HG02623 (cell line): Measurements from ENCODE around the gene RPS4Y1.
A peak's percentile ranks its signal among the peaks of the same experiment; 100 is the strongest.

Experiments
- ATAC-seq: cut with Tn5 transposase; IDR thresholded peaks from one replicate; pipeline ENCODE4 v1.9.1; 2021; ENCODE audit warnings: moderate library complexity; ENCODE audit not compliant: unreplicated experiment

The RPS4Y1 gene

DNA sequence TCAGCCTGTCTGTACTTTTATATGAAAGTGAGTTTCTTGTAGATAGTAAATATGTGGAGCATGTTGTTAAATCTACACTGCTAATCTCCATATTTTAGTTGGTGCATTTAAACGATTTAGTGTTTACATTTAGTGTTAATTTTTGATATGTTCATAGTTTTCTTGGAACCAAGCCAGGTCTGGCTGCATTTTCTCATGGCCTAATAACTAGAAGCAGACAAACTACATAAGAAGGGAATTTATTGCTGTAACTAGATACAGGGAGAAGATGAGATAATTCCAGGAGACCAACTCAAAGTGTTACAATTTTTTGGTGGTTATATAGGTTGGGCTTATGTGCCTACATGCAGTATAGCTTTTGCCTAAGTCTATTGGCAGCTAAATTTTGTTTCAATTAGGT is 32.8 kb downstream of the RPS4Y1 start:
- ATAC-seq: no peak

DNA sequence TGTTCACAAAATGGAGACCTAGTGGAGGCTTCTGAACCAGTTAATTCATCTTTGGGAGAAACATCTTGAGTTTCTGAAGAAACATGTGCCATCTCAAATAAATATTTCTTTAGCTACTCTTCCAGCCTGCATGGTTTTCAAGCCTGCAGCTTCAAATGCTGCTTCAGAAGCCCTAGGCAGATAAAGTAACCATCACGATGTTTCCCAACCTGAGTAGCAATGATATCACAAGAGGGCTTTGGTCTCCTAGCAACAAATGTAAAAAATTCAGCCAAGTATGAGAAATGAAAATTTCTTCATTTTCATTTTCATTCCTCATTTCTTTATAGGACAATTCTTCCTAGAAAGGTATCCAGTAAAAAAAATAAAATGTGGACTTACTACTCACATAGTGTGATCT is 42.2 kb downstream of the RPS4Y1 start:
- no peak for ATAC-seq

- no peak for ATAC-seq
Observed at GRCh38 chrY:2885880-2886279, 44.5 kb downstream of the RPS4Y1 start.

DNA sequence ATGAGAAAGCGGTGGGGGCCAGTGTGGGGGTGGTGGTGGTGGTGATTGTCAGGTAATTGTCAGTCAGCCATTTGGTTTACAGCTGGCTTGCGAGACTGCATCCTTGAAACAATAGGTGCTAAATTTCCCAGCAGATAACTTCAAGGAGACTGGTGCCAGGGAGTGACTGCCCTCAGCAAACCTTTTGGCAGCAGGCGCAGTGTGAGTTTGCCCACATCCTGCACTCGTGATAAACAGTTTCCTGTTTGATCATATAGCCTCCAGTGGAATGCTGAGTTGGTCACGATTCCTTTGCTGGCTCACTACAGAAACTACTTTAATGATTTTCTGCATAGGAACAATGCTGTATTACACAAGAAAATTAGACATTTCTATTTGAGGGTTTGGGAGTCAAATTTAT is 46.0 kb downstream of the RPS4Y1 start:
- ATAC-seq: no peak

DNA sequence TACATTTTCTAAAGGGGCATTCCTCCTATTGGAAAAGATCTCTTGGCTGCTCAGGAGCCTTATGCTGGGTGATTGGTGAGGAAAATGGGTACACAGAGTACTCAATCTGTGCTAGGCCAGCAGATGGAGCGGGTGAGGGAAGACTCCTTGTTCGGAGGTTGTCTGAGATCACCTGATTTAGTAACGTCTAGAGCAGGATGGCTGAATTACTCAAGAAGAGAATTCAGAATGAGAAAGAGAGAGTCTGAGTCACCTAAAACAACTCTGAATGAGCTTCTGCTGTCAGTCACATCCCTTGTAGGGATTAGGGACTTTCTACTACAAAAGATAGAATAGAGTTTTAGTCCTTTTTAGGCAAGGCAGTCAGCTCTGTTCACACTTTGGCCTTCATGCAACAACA is 46.6 kb downstream of the RPS4Y1 start:
- ATAC-seq: peak; percentile 94

- ATAC-seq: no peak
Observed at GRCh38 chrY:2893471-2893870, 52.1 kb downstream of the RPS4Y1 start.

- ATAC-seq: peak; percentile 68
Observed at GRCh38 chrY:2896050-2896449, 54.6 kb downstream of the RPS4Y1 start.

- ATAC-seq: no peak
Observed at GRCh38 chrY:2907356-2907755, 66.0 kb downstream of the RPS4Y1 start.

DNA sequence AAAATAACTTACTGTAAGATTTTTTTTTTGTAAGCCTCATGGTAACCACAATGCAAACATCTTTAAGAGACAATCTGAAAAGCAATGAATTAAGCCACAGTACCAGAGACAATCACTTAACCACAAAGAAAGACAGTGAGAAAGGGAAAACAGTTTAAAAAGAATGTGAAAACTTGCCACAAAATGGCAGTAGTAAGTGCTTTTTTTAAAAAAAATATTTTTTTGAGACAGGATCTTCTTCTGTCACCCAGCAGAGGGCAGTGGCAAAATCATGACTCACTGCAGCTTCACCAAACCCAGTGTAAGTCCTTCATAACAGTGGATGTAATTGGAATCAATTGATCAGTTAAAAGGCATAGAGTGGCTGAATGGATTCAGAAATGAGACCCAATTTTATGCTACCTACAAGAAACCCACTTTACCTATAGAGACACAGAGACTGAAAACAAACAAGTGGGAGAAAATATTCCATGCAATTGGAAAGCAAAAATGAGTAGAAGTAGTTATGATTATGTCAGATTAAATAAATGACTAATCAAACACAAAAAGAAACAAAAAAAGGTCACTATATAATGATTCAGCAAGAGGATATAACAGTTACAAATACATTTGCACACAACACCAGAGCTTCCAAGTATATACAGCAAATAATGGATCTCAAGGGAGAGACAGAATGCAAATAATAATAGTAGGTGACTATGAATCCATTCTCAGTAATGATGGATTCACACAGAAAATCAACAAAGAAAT is 71.8 kb downstream of the RPS4Y1 start:
- ATAC-seq: peak; percentile 52
